ENCODE results near the gene ANKRD33B. TPM values are rescaled to one million over a fixed set of nuclear protein-coding genes. Genes with fewer than 3 reads are reported as not detected.

The ANKRD33B gene
- total and polyA plus RNA-seq, 2 of the 8 experiments (the other 6 are each of a cell fraction or from before 2014, with no cell fraction given), result 6.9 to 20.6 TPM

- Histone ChIP-seq H3K79me2 (ENCODE audit: control insufficient read depth in 1 of 2, insufficient read depth in 2 of 2, low read length in 2 of 2) (peaks cover 0 to 5% of the 10 kb centered on the region in 2 experiments; a peak in 1 of 4 replicates), H3K4me1 (replicated peaks in 1 of 4; ENCODE audit: control insufficient read depth in 3 of 4, insufficient read depth in 4 of 4, low read length in 3 of 4) (peaks cover 8 to 13% (median 10%) of the 10 kb centered on the region in 4 experiments), H3K27ac (ENCODE audit: low read depth, low read length) (no peak overlapping the region), H2BK20ac (ENCODE audit: low read length) (no peak overlapping the region), H3K27me3 (replicated peaks in 1 of 4; ENCODE audit: control insufficient read depth in 3 of 4, extremely low read depth in 1 of 4, insufficient read depth in 3 of 4, low read length in 3 of 4) (peaks cover 20 to 59% (median 55%) of the 10 kb centered on the region in 4 experiments), H3K4ac (replicated peaks; ENCODE audit: insufficient read length, low read depth, low read length) (no peak overlapping the region), H2BK12ac (ENCODE audit: low read depth, low read length) (peak overlapping the region; percentile 9; the same call in 1 of the 2 replicates), H3K4me3 (ENCODE audit: extremely low read depth in 1 of 4, insufficient read depth in 2 of 4, low read depth in 3 of 4, low read length in 4 of 4) (peak overlapping the region; percentile 53 to 74 (median 66)), H2BK15ac (ENCODE audit: low read length) (no peak overlapping the region), H2BK5ac (ENCODE audit: low read depth, low read length) (no peak overlapping the region), H4K5ac (ENCODE audit: insufficient read length, low read depth, low read length) (no peak overlapping the region), H4K91ac (replicated peaks; ENCODE audit: insufficient read length, low read length) (no peak overlapping the region), H3K18ac (ENCODE audit: extremely low read depth, low read length) (peak overlapping the region; percentile 79; the same call in 1 of the 2 replicates), H3K36me3 (ENCODE audit: control insufficient read depth in 2 of 4, insufficient read depth in 4 of 4, low read length in 3 of 4) (no peaks in the 10 kb centered on the region), H4K8ac (ENCODE audit: extremely low read depth, insufficient read depth, low read length) (no peak overlapping the region; the same call in 1 of the 2 replicates), H3K79me1 (ENCODE audit: low read depth, low read length) (peaks cover 2% of the 10 kb centered on the region; the same call in 1 of the 2 replicates), H3K9me3 (ENCODE audit: insufficient read depth in 2 of 2, low read depth in 1 of 2, low read length in 1 of 2) (no peaks in the 10 kb centered on the region), H3K14ac (ENCODE audit: insufficient read length) (no peak overlapping the region), H3K4me2 (ENCODE audit: insufficient read depth in 1 of 2, low read depth in 2 of 2, low read length in 2 of 2) (peak overlapping the region; percentile 93 to 99), H3K23ac (ENCODE audit: insufficient read length) (no peak overlapping the region), H2BK120ac (replicated peaks; ENCODE audit: low read depth, low read length) (no peak overlapping the region), H3K56ac (replicated peaks; ENCODE audit: insufficient read length, low read depth, low read length) (no peak overlapping the region), H4K20me1 (replicated peaks in 1 of 2; ENCODE audit: control insufficient read depth in 1 of 2, insufficient read depth in 2 of 2, low read length in 2 of 2) (peaks cover 4 to 22% of the 10 kb centered on the region in 2 experiments), H2AFZ (ENCODE audit: low read length) (no peak overlapping the region), H3K23me2 (ENCODE audit: low read depth, low read length) (peaks cover 15% of the 10 kb centered on the region; the same call in 1 of the 2 replicates), H3K9ac (replicated peaks in 1 of 4; ENCODE audit: extremely low read depth in 1 of 4, low read depth in 3 of 4, low read length in 3 of 4) (peak overlapping the region; percentile 54 to 83 (median 69)), H2AK5ac (ENCODE audit: low read depth, low read length) (no peak overlapping the region)
- CTCF ChIA-PET (ENCODE audit: partially characterized antibody), result interaction anchor here (1.1 to 3.7 kb wide), 3 partner anchors 11 to 125 kb away, joined by 3 to 17 read pairs (median 6); no protein-coding TSS in a partner anchor
- POLR2A ChIA-PET (ENCODE audit: partially characterized antibody), result no interaction called here
- 5% methylated on average over 57 of the region's 61 CpGs; no CpG with 5 or more reads in 1 of the 2 experiments for WGBS, 2 experiments (ENCODE audit: extremely low coverage in 1 of 2, insufficient coverage in 1 of 2, insufficient read length in 1 of 2, insufficient replicate concordance in 2 of 2, low coverage in 1 of 2, low lambda C conversion rate in 2 of 2, missing lambda C conversion rate in 1 of 2)
- peak in 1 of 2 experiments; percentile 69 for DNase-seq (ENCODE audit: low read depth in 1 of 2, low spot score in 2 of 2)
- FAIRE-seq, result no peak
- TF ChIP-seq SP1 (IDR thresholded peaks at IDR 0.05; ENCODE audit: low read depth, low read length) (no peak), SIRT6 (IDR thresholded peaks at IDR 0.05; ENCODE audit: low read length) (no peak), CTBP2 (IDR thresholded peaks at IDR 0.05; ENCODE audit: borderline replicate concordance, insufficient read depth, insufficient read length, low read length) (peak; percentile 65), E2F6 (IDR thresholded peaks at IDR 0.05) (no peak), TAF1 (IDR thresholded peaks at IDR 0.05; ENCODE audit: low read depth, low read length) (0 out of 2 replicates have a peak, but pooled peaks have one; percentile 13), ATF3 (IDR thresholded peaks at IDR 0.05; ENCODE audit: insufficient read depth, low read depth, low read length) (no peak), POU5F1 (IDR thresholded peaks at IDR 0.05; ENCODE audit: low read depth, low read length) (no peak), EZH2 (IDR thresholded peaks at IDR 0.05; ENCODE audit: low read depth, low read length, severe bottlenecking) (peak; percentile 65), POLR2AphosphoS5 (IDR thresholded peaks at IDR 0.05; ENCODE audit: low read depth, low read length) (no peak), SUZ12 (IDR thresholded peaks at IDR 0.05; ENCODE audit: low read length) (peak; percentile 79)
Measured at GRCh38 chr5:10564838-10565784, 1.2 kb downstream of the ANKRD33B start.
